ENCODE measurements around the gene ZNF419. TPM values are rescaled to one million over a fixed set of nuclear protein-coding genes. Genes with fewer than 3 reads are reported as not detected.

ZNF419 gene
- total and polyA plus RNA-seq, 2 donors (not counting 3 experiments of a cell fraction or from before 2014, with no cell fraction given): 6.3 to 6.4 TPM

DNA sequence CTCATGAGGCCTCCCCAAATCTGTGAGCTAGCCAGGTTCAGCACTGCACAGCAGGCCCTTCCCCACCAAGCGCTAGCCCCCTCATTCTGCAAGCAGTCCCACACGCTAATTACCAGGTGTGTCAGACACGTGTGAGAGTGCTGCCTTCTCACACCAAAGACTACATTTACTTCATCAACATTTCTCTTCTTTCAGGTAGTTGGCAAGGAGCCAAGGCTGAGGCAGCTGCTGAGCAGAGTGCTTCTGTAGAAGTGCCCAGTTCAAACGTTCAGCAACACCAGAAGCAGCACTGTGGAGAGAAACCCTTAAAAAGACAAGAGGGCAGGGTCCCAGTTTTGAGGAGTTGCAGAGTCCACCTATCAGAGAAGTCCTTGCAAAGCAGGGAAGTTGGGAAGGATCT, 18.6 kb downstream of the ZNF419 start:
- DNase-seq (ENCODE audit: low read depth, low spot score) (no peak), FAIRE-seq (no peak)
- H3K4me3 ChIP-seq (replicated peaks in 1 of 3; ENCODE audit: insufficient read depth in 1 of 3, low read depth in 1 of 3, low read length in 3 of 3): no peak overlapping the region
- no peak overlapping the region for H3K4me2 ChIP-seq (ENCODE audit: insufficient read depth, low read length)
- peaks cover 4% of the 10 kb centered on the region for H3K79me2 ChIP-seq (ENCODE audit: control insufficient read depth, insufficient read depth, low read length)
- POLR2A ChIA-PET: no interaction called here
- peaks cover 4% of the 10 kb centered on the region for H3K9me3 ChIP-seq (replicated peaks; ENCODE audit: control insufficient read depth, insufficient read depth, low read length)
- CTCF ChIA-PET: no interaction called here
- H3K9ac ChIP-seq (replicated peaks; ENCODE audit: extremely low read depth, insufficient read depth, low read length): no peak overlapping the region
- H3K27me3 ChIP-seq (ENCODE audit: control insufficient read depth in 2 of 2, insufficient read depth in 2 of 2, low read length in 2 of 2): no peaks in the 10 kb centered on the region
- dilution Hi-C loops (cut with MboI; ENCODE audit: extremely low pct_ligation_motif_present, low sequenced_read_pairs) (no loop called here), intact Hi-C loops (cut with micrococcal nuclease) (no loop called here)
- BruUV-seq (replicated peaks): no TSS peak
- peaks cover 3 to 25% of the 10 kb centered on the region in 2 experiments for H3K36me3 ChIP-seq (ENCODE audit: control insufficient read depth in 2 of 2, extremely low read depth in 1 of 2, insufficient read depth in 2 of 2, low read length in 2 of 2)
- H2AFZ ChIP-seq (ENCODE audit: low read depth, low read length): no peak overlapping the region
- TF ChIP-seq POLR2A (IDR thresholded peaks at IDR 0.05; ENCODE audit: low read depth, low read length) (no peak), GATA2 (IDR thresholded peaks at IDR 0.05; ENCODE audit: insufficient read depth, insufficient read length, low read depth, low read length) (no peak), MYC (IDR thresholded peaks at IDR 0.05; ENCODE audit: low read depth, low read length) (no peak), FOS (IDR thresholded peaks at IDR 0.05; ENCODE audit: borderline replicate concordance, insufficient read depth, low read length) (no peak), EZH2 (IDR thresholded peaks at IDR 0.05; ENCODE audit: borderline replicate concordance, low read depth, low read length, severe bottlenecking) (no peak), JUN (IDR thresholded peaks at IDR 0.05; ENCODE audit: borderline replicate concordance, insufficient read depth, insufficient read length, low read depth) (no peak), POLR2AphosphoS5 (IDR thresholded peaks at IDR 0.05; ENCODE audit: insufficient read depth, low read depth, low read length) (no peak)
- TF ChIP-seq, protein P1, sequence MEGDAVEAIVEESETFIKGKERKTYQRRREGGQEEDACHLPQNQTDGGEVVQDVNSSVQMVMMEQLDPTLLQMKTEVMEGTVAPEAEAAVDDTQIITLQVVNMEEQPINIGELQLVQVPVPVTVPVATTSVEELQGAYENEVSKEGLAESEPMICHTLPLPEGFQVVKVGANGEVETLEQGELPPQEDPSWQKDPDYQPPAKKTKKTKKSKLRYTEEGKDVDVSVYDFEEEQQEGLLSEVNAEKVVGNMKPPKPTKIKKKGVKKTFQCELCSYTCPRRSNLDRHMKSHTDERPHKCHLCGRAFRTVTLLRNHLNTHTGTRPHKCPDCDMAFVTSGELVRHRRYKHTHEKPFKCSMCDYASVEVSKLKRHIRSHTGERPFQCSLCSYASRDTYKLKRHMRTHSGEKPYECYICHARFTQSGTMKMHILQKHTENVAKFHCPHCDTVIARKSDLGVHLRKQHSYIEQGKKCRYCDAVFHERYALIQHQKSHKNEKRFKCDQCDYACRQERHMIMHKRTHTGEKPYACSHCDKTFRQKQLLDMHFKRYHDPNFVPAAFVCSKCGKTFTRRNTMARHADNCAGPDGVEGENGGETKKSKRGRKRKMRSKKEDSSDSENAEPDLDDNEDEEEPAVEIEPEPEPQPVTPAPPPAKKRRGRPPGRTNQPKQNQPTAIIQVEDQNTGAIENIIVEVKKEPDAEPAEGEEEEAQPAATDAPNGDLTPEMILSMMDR (IDR thresholded peaks at IDR 0.05; ENCODE audit: extremely low read depth in 1 of 2, insufficient read depth in 1 of 2, low read depth in 1 of 2, low read length in 2 of 2): no peak
- TF ChIP-seq, protein P2, sequence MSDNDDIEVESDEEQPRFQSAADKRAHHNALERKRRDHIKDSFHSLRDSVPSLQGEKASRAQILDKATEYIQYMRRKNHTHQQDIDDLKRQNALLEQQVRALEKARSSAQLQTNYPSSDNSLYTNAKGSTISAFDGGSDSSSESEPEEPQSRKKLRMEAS (IDR thresholded peaks at IDR 0.05; ENCODE audit: insufficient read depth, insufficient read length): no peak
- H4K20me1 ChIP-seq (replicated peaks; ENCODE audit: control insufficient read depth, extremely low read depth, insufficient read depth, low read length): no peaks in the 10 kb centered on the region
- H3K9me1 ChIP-seq (replicated peaks; ENCODE audit: control insufficient read depth, extremely low read depth, insufficient read depth, low read length): no peaks in the 10 kb centered on the region
- no peak overlapping the region for H3K27ac ChIP-seq (ENCODE audit: insufficient read depth, low read depth, low read length)
- H3K4me1 ChIP-seq (ENCODE audit: control insufficient read depth, extremely low read depth, insufficient read depth, low read length): no peaks in the 10 kb centered on the region
